ENCODE data around the gene LARP4B. TPM values are rescaled to one million over a fixed set of nuclear protein-coding genes. Genes with fewer than 3 reads are reported as not detected.

Gene LARP4B
- total RNA-seq, 1 donor from 2014 or later, result 78.3 TPM

DNA sequence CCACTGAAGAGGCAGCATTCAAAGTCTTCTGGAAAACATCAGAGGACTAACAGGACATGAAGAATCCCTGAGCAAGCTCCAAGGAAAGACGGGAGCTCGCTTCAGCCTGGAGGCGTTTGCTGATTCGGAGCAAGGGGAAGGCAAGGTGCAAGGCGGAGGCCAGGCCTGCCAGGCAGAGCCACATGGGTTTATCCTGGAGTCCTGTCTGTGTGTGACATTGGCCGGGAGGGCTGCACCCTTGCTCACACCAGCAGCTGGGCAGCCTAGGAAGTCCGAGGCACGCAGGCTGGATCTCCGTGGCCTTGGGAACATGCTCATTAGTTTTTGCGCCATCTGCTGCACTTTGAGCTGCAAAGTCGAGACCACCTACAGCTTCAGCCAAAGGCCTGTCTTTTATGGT is 22.3 kb upstream of the LARP4B start:
- TF ChIP-seq, protein P1, sequence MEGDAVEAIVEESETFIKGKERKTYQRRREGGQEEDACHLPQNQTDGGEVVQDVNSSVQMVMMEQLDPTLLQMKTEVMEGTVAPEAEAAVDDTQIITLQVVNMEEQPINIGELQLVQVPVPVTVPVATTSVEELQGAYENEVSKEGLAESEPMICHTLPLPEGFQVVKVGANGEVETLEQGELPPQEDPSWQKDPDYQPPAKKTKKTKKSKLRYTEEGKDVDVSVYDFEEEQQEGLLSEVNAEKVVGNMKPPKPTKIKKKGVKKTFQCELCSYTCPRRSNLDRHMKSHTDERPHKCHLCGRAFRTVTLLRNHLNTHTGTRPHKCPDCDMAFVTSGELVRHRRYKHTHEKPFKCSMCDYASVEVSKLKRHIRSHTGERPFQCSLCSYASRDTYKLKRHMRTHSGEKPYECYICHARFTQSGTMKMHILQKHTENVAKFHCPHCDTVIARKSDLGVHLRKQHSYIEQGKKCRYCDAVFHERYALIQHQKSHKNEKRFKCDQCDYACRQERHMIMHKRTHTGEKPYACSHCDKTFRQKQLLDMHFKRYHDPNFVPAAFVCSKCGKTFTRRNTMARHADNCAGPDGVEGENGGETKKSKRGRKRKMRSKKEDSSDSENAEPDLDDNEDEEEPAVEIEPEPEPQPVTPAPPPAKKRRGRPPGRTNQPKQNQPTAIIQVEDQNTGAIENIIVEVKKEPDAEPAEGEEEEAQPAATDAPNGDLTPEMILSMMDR (IDR thresholded peaks at IDR 0.05), result no peak
- Histone ChIP-seq H3K9me3 (no peaks in the 10 kb centered on the region), H3K36me3 (no peaks in the 10 kb centered on the region), H3K4me1 (no peaks in the 10 kb centered on the region), H3K27ac (no peak overlapping the region), H3K27me3 (no peaks in the 10 kb centered on the region), H3K4me3 (no peak overlapping the region)
- DNase-seq (ENCODE audit: extremely low spot score in 2 of 2), result no peak
- intact Hi-C loops (cut with DNase I), result no loop called here

DNA sequence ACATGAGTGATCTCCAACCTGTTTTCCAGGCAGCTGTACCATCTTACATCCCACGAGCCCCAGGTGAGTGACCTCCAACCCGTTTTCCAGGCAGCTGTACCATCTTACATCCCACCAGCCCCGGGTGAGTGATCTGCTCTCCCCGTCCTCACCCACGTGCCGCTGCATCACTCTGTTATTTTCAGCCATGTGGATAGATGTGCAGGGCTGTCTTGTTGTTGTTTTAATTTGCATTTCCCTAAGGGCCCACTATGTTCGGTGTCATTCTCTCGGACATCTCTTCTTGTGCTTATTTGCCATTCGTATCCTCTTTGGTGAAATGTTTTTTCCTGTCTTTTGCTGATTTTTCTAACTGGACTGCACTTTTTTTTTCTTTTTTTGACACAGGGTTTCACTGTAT is 17.9 kb upstream of the LARP4B start:
- Histone ChIP-seq H3K4me3 (no peak overlapping the region), H3K9me3 (no peaks in the 10 kb centered on the region), H3K4me1 (peaks cover 7% of the 10 kb centered on the region), H3K27me3 (no peaks in the 10 kb centered on the region), H3K27ac (no peak overlapping the region), H3K36me3 (no peaks in the 10 kb centered on the region)
- TF ChIP-seq, protein P1 (IDR thresholded peaks at IDR 0.05), result no peak
- TF ChIP-seq POLR2A (IDR thresholded peaks at IDR 0.05) (no peak), POLR2AphosphoS5 (IDR thresholded peaks at IDR 0.05; ENCODE audit: insufficient read depth in 1 of 2, low read depth in 1 of 2) (no peak)
- intact Hi-C loops (cut with DNase I), result loop anchor here (1.0 kb wide), 1 partner anchor 43 kb away; no protein-coding TSS in a partner anchor
- no peak for DNase-seq (ENCODE audit: extremely low spot score in 2 of 2)

DNA sequence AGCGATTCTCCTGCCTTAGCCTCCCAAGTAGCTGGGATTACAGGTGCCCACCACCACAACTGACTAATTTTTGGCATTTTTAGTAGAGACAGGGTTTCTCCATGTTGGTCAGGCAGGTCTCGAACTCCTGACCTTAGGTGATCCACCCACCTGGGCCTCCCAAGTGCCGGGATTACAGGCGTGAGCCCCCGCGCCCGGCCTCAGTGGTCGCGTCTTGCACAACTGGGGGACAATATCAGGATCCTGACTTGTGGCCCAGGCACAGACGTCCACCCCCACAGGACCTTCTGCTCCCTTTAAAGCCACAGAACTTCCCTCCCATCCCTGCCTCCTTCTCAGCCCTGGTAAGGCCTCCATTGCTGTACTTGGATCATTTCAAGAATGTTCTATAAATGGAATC is 16.8 kb upstream of the LARP4B start:
- intact Hi-C loops (cut with DNase I), result no loop called here
- TF ChIP-seq POLR2AphosphoS5 (IDR thresholded peaks at IDR 0.05; ENCODE audit: insufficient read depth in 1 of 2, low read depth in 1 of 2) (no peak), POLR2A (IDR thresholded peaks at IDR 0.05) (no peak)
- TF ChIP-seq, protein P1 (IDR thresholded peaks at IDR 0.05), result no peak
- no peaks in the 10 kb centered on the region for H3K36me3 ChIP-seq

DNA sequence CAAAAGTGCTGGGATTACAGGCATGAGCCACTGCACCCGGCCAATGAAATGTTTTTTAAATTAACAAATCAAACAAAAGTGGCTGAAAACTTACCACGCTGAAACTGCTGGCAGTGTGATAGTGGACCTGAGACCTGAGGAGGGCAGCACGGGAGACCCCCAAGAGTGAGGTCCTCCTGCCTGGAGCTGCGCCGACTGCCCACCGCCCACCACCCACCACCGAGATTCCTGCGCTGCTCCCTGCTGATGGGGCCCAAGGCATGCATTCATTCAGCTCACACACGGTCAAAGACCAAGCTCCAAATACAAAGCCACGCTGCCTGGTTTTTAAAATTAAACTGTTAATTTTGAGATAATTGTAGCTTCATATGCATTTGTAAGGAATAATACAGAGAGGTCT is 16.4 kb upstream of the LARP4B start:
- TF ChIP-seq, protein P1 (IDR thresholded peaks at IDR 0.05), result no peak
- TF ChIP-seq POLR2AphosphoS5 (IDR thresholded peaks at IDR 0.05; ENCODE audit: insufficient read depth in 1 of 2, low read depth in 1 of 2) (no peak), POLR2A (IDR thresholded peaks at IDR 0.05) (no peak)
- H3K27ac ChIP-seq, result no peak overlapping the region
- no peak for DNase-seq (ENCODE audit: extremely low spot score in 2 of 2)
- H3K27me3 ChIP-seq, result no peaks in the 10 kb centered on the region
- H3K4me1 ChIP-seq, result peaks cover 14% of the 10 kb centered on the region
- H3K4me3 ChIP-seq, result no peak overlapping the region
- intact Hi-C loops (cut with DNase I), result no loop called here
- no peaks in the 10 kb centered on the region for H3K9me3 ChIP-seq
- no peaks in the 10 kb centered on the region for H3K36me3 ChIP-seq

More for the DNA sequence above, 16.8 kb upstream of the LARP4B start:
- H3K4me3 ChIP-seq, result no peak overlapping the region
- H3K27me3 ChIP-seq, result no peaks in the 10 kb centered on the region
- peaks cover 14% of the 10 kb centered on the region for H3K4me1 ChIP-seq
- no peaks in the 10 kb centered on the region for H3K9me3 ChIP-seq
- DNase-seq (ENCODE audit: extremely low spot score in 2 of 2), result no peak
- H3K27ac ChIP-seq, result no peak overlapping the region

DNA sequence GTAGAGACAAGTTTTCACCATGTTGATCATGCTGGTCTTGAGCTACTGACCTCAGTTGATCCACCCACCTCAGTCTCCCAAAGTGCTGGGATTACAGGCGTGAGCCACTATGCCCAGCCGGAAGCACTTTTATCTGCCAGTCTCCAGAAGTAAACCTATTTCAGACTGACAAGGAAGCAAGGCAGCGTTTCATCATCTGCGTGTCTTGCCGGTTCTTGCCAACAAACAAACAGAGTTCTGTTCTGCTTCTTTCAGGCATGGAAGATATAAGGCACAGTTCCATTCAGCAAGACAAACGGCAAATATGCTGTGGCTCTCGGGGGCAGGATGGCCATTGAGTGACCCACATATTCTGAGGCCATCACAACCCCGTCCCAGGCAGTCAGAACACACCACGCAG is 15.5 kb upstream of the LARP4B start:
- TF ChIP-seq POLR2A (IDR thresholded peaks at IDR 0.05) (no peak), POLR2AphosphoS5 (IDR thresholded peaks at IDR 0.05; ENCODE audit: insufficient read depth in 1 of 2, low read depth in 1 of 2) (no peak)
- TF ChIP-seq, protein P1 (IDR thresholded peaks at IDR 0.05), result no peak
- Histone ChIP-seq H3K9me3 (no peaks in the 10 kb centered on the region), H3K4me3 (no peak overlapping the region), H3K27me3 (no peaks in the 10 kb centered on the region), H3K4me1 (peaks cover 14% of the 10 kb centered on the region), H3K36me3 (no peaks in the 10 kb centered on the region), H3K27ac (no peak overlapping the region)
- DNase-seq (ENCODE audit: extremely low spot score in 2 of 2), result no peak
- intact Hi-C loops (cut with DNase I), result no loop called here

All from vagina (tissue), 2 donors.